GM19328 (cell line): ENCODE data around the gene GAPDH.
"Not testable (repeated sequence)": the region's sequence is repeated elsewhere in the genome, so short reads cannot be mapped to it uniquely, and the experiment has no call there.

Experiments used
- ATAC-seq: cut with Tn5 transposase; IDR thresholded peaks from one replicate; pipeline ENCODE4 v1.9.1; 2021; ENCODE audit warnings: mild to moderate bottlenecking, moderate library complexity; ENCODE audit not compliant: unreplicated experiment

The GAPDH gene

DNA sequence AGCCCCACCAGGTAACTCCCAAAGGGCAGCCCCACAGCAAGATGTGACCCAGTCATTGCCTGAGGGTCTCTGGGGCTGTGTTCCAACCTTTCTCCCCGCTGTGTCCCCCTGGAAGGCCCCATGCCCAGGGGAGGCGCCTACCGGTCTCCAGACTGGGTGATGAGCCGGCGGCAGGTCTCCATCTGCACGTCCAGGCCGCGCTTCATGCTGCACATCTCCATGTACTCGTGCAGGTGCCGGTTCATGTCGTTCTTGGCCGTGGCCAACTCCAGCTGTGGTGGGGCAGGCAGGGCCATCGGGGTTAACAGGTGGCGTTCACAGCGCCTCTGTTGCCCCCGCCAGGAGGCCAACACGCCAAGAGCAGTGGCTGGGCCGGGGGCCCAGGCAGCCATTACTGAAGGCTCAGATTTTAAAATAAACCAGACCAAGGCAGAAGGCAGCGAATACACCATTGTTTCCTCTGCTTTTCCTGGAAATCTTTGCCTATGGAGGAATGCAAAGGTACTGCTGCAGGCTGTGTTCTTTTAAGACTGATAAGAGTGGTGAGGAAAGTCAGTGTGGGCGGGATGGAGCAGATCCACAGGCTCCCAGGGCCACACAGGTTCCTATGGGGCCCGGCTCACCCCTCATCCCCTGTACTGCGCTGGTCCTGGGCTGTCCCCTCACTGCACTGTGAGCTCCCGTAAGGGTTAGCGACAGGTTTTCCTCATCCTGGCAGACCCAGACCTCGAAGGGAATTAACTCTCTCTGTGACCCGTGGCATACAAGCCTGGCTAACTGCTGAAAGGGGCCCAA, 7.3 kb downstream of the GAPDH start:
- ATAC-seq = no peak

DNA sequence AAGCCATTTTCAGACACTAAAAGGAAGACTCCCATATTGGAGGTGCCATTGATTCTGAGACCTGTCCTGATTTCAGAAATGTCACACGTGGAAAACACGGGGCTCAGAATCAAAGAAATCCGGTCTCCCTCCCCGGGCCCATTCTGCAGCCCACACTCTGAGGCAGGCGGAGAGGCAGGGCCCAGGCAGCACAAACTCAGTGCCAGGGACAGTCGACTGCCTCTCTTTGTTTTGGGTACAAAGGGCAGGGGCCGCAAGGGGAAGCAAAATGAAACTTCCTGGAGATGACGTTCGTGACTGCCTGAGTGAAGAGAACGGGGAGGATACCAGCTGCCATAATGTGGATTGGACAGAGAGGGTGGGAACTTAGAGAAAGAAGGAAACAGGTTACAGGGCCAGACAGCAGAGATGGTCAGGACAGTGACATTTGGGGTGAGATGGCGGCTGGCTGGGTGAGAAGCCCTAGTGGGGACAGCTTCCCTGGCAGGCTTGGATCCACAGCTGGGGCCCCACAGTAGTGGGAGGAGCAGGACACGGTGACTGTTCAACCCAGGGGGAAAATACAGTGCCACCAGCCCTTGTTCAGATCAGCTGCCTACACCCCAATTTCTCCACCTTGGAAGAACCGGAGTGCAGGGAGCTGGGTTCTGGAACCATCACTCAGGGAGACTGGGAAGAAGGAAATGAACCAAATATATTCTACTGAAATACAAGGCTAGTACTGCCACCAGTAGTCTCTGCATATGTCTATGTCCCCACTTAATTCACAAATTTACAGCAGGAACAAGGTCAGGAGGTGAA, 8.1 kb downstream of the GAPDH start:
- ATAC-seq = no peak

DNA sequence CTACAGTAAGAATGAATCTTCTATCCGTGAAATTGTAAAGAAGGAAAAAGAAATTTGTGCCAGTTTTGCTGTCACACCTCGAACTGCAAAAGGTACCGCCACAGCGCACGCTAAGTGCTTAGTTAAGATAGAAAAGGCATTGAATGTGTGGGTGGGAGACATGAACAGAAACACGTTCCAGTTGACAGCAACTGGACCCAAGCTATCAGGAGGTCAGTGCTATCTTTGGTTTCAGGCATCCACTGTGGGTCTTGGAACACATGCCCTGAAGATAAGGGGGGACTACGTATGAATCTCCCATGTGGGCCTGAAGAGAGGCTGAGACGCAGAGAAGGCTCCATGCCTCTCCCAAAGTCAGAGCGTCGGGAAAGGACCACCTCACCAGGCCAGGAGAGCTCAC, 11.7 kb downstream of the GAPDH start:
- no peak for ATAC-seq

DNA sequence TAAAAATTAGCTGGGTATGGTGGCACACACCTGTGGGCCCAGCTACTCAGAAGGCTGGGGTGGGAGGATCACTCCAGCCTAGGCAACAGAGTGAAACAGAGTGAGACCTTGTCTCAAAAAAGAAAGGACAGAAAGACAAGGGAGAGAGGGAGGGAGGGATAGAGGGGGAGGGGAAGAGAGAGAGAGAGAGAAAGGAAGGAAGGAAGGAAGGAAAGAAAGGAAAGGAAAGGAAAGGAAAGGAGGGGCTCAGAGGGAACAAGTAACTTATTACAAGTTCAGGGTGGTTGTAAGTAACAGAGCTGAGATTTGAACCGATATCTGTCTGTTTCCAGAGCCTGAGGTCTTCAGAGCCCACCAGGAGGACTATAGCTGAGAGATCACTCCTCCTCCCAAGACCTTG, 13.2 kb downstream of the GAPDH start:
- no peak for ATAC-seq

DNA sequence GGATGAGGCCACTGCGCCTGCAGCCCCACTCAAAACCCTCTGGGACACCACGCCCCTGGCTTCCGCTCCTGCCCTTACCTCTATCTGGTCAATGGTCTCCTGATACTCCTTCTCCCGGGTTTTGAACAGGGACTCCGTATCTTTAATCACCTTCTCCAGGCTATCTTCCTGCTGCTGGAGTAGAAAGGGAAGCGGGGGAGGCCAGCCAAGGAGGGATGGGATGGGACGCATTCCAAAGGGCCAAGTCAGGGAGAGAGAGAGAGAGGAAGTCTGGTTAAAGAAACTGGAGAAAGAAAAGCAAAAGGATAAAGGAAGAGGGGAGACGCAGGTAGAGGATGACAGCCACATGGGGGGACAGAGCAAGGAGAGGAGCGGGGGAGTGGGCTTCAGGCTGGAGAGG, 13.7 kb downstream of the GAPDH start:
- ATAC-seq = no peak

DNA sequence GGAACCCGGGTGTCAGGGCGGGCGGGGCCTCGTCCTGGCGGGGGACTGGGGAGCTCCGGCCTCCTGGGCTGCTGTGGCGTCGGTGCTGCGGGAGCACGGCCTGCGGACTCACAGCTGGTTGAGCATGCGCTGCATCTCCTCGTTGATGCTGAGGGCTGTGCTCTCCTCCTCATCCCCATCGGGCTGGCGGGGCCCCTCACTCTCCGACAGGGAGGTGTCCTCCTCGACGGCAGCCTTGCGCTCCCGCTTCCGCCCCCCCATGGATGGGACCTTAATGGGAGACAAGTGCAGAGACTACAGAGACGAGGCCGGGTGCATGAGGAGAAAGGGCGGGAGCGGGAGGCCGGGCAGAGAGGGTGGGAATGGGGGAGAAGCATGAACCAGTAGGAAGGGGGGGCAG, 14.2 kb downstream of the GAPDH start:
- ATAC-seq = no peak

- no peak for ATAC-seq
Observed at GRCh38 chr12:6548966-6549683, 14.8 kb downstream of the GAPDH start.

DNA sequence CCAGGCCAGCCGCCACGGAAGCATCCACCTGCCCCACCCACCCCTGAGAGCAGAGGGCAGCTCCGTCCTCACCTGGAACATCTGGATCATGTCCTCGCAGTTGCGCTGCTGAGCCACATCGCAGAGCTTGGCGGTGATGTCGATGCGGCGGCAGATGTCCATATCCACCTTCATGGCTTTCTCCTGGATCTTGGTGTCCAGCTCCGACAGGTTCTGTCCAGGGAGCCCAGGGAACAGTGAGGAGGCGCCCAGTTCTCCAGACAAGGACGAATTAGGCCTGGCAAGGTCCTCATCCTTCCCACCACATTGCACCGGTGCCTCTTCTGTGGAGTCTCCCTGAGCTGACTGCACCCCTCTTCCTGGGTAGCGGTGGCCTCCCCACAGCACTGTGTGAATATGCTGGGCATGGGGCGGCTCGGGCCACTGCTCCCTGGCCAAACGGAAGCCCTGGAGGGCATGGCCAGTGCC, 15.4 kb downstream of the GAPDH start:
- no peak for ATAC-seq

GRCh38 chr12:6550294-6551062, 16.2 kb downstream of the GAPDH start:
- no peak for ATAC-seq

DNA sequence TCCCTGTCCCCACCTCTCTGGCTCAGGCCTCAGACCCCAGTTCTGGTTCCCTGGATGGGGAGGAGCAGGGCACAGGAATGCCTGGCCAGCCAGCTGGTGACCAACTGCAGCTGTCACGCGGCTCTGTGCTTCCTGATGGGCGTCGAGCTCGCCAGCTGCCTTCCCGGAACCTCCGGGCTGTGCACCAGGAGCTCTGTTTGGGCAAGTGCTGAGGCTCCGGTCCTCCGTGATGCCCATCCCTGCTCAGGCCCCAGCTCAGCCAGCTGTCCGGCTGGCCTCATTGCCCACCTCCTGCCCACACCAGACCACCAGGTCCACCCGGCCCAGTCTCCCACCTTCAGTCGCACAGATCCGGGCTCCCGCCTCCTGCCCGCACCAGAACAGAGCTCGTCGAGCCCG, 16.7 kb downstream of the GAPDH start:
- ATAC-seq = no peak

- ATAC-seq = no peak
Observed at GRCh38 chr12:6551496-6552139, 17.3 kb downstream of the GAPDH start.

GRCh38 chr12:6552140-6552551, 17.8 kb downstream of the GAPDH start:
- no peak for ATAC-seq

- no peak for ATAC-seq
Observed at GRCh38 chr12:6553051-6553868, 18.9 kb downstream of the GAPDH start.

GRCh38 chr12:6554168-6555017, 20.1 kb downstream of the GAPDH start:
- ATAC-seq = peak; percentile 42

- peak; percentile 14 for ATAC-seq
Observed at GRCh38 chr12:6555018-6555691, 20.8 kb downstream of the GAPDH start.

DNA sequence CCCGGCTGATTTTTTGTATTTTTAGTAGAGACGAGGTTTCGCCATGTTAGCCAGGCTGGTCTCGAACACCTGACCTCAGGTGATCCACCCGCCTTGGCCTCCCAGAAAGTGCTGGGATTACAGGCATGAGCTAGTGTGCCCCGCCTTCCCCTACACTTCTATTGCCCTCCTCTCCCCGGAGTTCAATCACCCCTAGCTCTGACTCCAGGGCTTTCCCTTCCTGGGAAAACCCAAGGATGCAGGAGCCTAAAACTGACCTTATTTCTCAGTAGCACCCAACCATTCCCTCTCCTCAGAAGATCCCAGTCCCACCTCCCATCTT, 22.1 kb downstream of the GAPDH start:
- ATAC-seq = not testable (repeated sequence)

- no peak for ATAC-seq
Observed at GRCh38 chr12:6556857-6557256, 22.5 kb downstream of the GAPDH start.
